HG03045 (cell line): ENCODE data around the gene SP5.
"Not testable (repeated sequence)": the region's sequence is repeated elsewhere in the genome, so short reads cannot be mapped to it uniquely, and the experiment has no call there.

Experiments used
- ATAC-seq: cut with Tn5 transposase; IDR thresholded peaks from one replicate; pipeline ENCODE4 v1.9.1; 2021; ENCODE audit warnings: mild to moderate bottlenecking, moderate library complexity; ENCODE audit not compliant: unreplicated experiment

Gene SP5

DNA sequence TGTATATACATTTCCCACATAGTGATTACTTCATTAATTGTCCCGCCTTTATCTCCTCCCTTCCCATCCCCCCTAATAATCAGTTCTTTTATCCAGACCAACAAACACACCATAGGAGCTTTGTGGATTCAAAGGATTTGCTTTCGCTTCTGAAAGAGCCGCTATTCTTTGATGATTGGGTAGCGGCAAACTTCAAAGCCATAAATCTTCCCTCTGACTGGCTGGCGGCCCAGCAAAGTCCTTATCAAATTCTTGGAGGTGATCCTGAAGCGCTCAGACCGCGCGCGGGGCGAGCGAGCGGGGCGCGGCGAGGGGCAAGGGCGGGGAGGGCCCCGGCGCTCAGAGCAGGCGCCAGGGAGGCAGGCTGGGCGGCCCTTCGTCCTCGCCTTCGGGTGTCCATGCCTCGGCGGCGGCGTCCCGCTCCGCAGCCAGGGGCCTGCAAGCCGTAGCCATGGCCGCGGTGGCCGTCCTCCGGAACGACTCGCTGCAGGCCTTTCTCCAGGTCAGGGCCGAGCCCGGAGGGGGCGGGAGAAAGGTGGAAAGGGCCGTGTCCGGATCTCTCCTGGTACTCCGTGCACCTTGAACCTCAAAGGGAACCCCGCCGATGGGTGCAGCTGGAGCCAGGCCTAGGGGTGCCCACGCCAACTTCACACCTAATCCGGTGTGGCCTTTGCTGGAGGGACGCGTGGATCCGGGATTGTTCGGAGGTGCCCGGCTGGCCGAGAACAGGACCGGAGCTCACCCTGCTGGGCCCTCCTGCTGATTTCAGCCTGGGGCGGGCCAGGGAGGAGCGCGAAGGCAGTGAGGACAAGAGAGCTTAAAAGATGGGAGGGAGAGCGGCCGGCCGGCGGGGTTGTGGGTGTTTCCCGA, at the start of gene SP5:
Gene SP5 (plus strand): TSS at position 276 of the 870 bp plus-strand sequence. CDS start 176 bp downstream, at position 452.
- no peak for ATAC-seq

DNA sequence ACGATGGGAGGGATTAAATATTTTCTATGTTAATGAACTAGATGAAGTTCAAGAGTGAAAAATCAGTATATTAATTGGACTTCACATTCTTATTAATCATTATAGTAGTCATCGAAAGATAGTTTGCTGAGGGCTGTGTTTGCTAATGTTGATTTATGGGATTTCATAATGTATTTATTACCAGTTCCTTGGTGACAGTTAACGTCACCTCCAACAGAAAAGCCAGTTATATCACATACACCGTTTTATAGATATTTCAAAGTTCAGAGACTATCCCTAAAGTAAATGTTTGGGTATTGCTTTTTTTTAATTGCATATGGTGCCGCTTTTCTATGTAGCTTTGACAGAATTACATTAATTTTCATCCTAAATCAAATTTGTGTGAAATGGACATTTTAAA, 49.4 kb upstream of the SP5 start:
- no peak for ATAC-seq

DNA sequence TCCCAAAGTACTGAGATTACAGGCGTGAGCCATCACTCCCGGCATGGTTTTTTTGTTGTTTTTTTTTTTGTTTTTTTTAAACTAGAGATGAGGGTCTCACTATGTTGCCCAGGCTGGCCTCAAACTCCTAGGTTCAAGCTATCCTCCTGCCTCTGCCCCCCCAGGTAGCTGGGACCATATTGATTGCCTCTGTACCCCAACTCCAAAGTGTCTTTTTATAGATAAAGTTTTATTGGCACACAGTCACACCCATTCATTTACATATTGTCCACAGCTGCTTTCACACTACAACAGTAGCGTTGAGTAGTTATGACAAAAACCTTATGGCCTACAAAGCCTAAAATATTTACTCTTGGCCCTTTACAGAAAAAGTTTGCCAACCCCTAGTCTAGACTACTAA, 45.2 kb upstream of the SP5 start:
- ATAC-seq: no peak

DNA sequence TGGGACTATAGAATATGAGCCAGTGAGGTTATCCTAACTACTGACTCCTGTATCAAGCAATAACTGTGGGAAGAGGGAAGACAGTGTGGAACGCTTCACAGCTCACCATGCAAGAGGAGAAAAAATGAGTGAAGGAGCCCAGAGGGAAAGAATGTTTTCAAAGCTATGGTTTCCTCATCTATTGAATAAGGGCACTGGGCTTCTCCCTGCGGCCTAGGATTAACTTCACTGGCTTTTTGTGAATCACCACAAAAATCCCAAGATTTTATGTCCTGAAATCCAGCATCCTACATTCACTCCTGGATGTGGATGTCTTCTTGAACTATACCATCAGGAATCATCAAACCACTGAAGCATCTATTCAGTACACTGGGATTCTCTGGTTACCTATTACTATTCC, 44.5 kb upstream of the SP5 start:
- no peak for ATAC-seq

DNA sequence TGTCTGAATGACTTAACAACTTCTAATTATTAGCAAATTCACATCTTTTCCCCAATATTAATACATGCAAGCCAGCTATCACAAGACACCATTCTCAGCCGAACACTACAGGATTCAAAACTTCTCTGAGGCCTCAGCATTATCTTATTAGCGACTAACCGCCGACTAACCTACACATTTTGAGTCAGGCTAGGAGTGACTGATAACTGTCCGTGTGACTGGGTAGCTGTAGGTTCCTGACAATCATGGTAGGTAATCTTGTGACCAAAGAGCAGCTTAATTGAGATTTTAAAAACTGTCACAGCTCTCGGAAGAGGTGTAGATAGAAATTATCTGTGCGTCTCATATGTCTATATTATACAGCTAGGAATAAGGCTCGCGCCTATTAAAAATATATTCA, 44.1 kb upstream of the SP5 start:
- ATAC-seq: no peak

DNA sequence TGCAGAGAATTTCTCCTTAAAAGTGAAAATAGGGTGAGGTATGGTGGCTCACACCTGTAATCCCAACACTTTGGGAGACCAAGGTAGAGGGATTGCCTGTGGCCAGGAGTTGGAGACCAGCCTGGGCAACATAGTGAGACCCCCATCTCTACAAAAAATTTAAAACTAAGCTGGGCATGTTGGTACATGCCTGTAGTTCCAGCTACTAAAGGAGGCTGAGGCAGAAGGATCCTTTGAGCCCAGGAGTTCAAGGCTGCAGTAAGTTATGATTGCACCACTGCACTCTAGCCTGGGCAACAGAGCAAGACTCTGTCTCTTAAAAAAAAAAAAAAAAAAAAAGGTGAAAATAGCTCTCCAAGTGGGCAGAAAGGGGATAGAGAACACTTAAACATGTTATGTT, 40.9 kb upstream of the SP5 start:
- not testable (repeated sequence) for ATAC-seq

DNA sequence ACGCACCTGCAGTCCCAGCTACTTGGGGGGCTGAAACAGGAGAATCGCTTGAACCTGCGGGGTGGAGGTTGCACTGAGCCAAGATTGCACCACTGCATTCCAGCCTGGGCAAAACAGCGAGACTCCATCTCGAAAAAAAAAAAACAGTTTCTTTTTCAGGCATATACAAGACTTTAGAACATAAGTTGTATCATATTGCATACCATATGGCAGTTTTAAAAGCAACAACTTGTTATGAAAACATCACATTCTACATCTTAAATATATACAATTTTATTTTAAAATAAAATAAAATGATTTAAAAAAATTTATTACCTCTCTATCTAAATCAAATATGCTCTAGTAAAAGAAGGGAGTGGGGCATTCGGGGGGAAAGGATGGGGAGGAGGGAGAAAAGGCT, 39.4 kb upstream of the SP5 start:
- no peak for ATAC-seq

DNA sequence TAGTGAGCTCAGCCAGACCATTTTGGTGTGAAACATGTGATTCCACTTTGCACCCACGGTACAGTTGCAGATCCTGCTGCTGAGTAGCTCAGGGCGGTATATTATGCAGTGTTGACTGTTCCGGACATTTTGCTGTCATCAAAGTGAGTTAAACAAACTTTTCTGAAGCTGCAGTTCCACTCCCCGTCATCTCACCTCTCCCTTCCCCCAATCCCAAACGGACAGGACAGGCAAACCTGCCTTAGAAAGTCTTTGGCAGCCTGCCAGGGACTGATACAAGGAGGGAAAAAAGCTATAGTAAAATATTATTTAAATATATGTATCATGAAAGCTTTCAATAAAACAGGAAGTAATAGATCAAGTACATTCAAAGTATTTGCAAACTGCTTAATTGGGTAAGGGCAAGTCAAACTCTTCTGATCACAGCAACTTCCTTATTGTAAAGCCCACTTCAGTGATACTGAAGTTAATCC, 35.5 kb upstream of the SP5 start:
- ATAC-seq: no peak

DNA sequence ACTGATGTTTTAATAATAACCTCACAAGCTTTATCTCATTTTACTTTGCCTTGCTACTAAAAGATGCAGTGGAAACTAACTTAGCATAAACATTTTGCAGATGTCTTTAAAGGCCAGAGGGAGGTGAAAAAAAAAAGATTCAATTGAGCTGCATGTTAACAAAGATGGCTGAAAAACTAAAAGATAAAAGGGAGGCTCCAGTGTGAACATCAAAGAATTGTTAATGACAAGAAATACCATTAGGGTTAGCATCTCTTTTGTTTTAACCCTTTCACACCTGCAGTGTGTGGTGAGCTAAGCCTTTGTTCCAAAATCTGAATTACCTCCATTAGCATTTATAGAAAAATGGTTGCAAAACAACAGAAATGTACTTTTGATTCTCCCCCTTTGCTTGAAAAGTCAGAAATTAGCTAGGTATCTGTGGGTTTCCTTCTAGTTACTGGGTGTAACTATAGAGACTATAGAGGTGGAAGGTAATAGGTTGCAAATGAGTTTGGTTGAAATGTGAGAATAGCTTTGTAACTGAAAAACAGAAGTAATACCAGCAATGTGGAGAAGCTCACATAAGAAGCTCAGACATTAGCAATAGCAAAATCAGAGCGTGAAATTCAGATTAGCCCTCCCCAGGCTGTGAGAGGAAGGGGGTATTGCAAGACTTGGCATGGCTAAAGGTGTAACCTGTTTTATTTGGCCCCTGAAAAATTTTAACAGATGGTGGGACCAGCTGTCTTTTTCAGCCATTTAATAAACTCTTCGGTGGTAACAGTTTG, 34.8 kb upstream of the SP5 start:
- peak; percentile 86 for ATAC-seq

DNA sequence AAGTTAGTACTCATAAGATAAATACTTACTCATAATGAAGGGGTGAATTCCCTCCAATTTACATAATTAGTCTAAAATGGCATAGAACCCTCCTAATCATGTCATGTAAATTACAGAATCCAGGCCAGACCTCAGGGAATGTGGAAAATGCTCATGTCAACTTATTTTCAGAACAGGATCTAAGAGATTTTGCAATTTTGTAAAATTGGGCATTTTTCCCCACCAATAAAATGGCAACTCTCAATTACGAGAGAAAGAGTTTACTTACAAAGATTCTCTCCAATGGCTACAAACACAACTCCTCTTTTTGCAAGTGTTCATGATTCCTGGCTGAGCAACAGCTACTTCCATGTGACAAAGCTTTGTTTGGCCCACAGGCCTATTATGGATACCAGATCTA, 33.8 kb upstream of the SP5 start:
- ATAC-seq: no peak

DNA sequence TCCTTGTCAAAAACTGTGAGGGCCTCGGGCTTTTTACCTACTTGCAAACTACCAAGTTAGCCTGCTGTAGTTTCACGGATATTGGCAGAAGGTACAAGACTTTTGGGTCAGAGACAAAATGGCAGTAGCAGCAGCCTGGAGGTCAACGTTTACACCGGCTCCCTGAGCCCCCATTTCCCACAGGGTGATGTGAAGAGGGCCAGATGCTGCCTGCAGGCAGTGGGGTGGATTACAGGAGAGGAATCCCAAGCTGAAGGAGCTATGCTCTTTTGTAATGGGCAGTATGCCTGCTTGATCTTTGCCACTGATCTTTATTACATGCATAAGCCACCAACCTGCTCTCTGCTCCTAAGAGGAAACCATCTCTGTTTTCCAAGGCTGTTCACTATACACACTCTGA, 29.5 kb upstream of the SP5 start:
- ATAC-seq: no peak

DNA sequence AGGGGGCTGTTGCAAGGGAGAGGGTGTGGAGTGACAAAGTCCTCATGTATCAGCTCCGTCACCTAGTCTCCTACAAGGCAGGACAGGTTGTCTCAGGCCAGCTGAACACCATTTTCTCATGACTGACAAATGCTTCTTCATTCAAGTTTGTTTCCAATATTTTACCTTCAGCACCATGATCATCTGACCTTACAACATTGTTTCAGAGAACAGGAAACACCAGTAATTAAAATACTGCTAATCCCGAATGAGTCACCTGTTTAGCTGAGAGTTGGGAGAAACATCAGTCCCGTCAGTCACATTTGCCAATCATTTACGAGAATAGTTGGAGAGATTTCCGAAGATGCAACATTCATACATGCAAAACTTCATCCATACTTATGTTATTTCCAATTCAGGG, 25.7 kb upstream of the SP5 start:
- ATAC-seq: no peak

DNA sequence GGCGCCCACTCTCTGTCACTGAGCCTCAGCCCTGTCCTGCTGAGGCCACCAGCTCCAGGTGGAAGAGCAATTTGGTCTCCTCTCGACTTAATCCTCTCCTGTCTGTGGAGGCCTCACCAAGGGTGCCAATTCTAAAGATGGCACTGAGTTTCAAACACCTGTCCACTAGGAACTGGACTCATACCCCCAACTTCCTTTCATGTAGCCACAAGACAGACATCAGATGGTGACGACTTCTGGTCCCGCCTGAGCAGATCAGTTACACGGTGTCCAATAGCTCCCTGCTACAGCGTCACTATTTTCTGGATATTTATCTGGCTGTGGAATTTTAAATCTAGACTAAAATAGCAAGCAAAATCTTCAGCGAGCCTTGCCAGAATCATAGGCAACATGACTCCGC, 24.5 kb upstream of the SP5 start:
- ATAC-seq: no peak

DNA sequence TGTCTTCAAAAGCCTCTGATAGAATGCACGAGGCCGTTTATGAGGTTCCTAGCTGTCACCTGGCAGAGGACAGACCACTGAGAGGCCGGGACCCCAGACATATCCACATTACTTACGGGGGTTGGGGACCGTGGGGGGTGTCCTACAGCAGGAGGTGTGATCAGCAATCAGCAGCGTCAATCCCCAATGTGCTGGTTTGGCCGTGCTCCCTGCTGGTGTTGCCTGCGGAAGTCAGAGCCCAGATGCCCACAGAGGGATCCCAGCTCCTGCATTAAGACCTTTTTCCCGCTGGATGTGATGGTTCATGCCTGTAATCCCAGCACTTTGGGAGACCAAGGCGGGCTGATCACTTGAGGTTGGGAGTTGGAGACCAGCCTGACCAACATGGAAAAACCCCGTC, 20.8 kb upstream of the SP5 start:
- ATAC-seq: no peak

DNA sequence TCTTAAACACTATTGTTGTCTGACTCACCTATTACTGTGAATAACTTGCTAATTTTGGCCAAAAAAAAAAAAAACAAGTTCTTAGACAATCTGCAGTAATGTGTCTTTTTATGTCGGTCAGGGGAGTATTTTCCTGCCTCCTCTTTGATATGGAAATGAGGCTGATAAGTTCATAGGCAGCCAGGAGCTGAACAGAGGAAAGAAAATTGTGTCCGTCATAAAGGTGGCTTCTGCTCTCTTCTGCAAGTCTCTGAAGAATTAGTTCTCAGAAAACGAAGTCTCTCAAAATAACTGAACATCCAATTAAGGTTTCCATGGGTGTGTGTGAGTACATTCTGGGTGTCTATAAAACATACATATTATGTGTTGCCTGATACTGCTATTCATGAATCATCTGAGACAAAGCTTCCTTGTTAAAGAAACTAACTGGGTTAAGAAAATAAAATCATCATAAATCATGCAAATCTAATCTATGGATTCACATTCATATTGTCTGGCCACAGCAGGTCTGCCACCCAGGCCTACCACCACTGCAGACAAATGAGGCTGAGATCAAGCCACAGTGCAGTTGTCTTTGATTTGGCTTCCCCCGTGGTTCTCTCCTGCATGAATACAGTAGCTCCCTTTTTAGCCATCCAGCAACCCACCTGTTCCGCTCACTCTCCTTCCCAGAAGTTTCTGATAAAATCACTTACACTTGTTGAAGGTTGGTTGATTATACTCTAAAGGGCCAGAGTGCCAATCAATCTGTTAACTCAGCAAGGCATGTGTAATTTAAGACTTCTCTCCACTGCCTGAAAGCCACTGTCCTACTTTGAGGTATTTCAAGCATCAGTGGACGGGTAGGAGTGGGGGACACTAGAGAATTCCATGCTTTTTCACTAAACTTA, 19.4 kb upstream of the SP5 start:
- no peak for ATAC-seq

DNA sequence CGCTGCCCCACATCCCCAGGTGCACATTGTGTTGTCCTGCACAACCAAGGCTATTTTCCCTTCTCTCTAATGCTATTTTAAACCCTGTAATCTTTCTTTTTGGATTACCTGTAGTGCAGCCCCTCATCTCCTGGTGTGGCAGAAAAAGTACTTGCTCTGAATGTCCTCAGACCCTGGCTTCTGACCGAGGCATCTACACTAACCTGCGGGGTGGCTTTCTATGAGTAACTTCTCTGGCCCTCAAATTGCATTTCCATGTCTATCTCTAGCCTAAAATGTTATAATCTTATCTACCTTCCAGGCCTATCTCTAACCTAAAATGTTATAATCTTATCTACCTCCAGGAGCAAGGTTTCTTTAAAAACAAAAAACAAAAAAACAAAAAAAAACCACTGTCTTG, 18.2 kb upstream of the SP5 start:
- ATAC-seq: no peak

DNA sequence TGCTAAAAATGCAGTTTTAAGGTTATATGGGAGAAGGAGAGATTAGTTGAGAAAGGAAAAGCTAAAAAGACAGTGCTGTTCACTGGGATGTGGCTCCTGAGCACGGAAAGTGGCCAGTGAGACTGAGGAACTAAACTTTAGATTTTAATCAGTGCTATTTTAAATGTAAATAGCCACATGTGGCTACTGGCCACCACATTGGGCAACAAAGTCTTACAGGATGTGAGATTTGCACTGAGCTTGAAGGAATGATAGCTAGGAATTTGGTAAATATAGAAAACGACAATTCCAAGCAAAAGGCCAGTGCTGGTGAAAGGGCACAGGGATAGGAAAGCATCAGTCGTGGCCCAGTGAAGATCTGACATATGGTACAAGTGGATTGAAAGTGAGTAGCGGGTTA, 14.1 kb upstream of the SP5 start:
- ATAC-seq: no peak

DNA sequence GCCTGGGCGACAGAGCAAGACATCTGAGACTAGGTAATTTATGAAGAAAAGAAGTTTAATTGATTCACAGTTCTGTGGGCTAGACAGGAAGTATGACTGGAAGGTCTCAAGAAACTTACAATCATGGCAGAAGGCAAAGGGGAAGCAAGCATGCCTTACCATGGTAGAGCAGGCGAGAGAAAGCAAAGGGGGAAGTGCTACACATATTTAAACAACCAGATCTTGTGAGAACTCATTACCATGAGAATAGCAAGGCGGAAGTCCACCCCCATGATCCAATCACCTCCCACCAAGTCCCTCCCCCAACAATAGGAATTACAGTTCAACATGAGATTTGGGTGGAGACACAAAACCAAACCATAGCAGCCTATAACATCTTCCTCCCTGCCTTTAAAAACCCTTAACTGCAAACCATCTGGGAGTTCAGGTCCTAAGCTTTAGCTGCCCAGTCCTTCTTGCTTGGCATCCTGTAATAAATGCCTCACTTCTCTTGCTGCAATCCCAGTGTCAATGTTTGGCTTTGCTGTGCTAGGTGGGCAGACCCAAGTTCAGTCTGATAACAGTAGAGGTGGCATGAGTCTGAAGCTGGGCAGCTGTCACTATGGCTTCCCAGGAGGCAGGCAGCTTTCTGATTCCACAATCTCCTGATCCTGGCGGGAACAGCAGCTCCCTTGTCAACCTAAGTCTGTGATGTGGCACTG, 11.2 kb upstream of the SP5 start:
- no peak for ATAC-seq

DNA sequence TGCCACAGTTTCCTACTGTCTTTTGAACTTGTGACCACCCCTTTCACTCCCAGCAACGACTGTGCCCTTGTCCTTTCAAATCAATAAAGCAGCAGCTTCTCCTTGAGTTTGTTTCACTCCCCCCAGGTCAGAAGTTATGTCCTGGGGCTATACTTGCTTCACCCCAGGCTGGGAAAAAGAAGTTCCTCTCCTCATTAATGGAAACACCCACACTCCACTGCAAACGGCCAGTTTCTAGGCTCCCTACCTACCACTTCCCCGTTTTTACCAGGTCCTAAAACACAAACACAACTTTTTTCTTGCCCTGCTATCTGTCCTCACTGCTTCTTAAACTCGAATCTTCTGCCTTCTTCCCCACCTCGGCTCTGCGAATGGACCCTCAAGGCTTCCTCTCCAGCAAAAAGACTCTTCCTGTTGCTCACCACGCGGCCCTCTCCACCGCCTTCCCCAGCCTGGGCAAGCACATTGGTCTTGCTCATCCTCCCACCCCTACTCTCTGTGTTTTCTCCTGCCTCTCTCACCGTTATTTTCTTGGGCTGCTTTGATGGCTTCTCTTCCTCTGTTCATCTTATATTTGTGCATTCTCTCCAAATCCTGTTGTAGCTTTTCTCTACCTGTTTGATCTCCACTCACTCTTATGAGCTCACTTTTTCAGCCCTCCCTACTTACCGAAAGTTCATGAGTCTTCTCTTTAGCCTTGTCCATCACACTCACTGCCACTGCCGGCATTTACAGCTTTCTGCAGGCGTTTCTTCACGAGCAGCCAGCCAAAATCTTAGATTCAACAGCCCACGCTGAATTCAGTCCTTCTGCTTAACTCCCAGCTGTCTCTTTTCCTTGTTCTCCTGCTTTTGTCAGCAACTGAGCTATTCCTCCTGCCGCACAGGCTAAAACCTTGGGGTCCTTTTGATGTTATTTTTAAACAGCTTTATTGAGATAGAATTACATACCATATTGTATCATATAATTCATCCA, 7.0 kb upstream of the SP5 start:
- no peak for ATAC-seq
